SK-N-SH (cell line): Measurements from ENCODE around the gene ABCC4. TPM values are rescaled to one million over a fixed set of nuclear protein-coding genes. Genes with fewer than 3 reads are reported as not detected.
"Not testable (repeated sequence)": the region's sequence is repeated elsewhere in the genome, so short reads cannot be mapped to it uniquely, and the experiment has no call there.

Source experiments
- CTCF ChIA-PET: fragments of 300-600, 350-600 bp; formaldehyde crosslinking; extraction: SDS; loops from one replicate; lab custom pipeline; 2021; lab: Yijun Ruan, JAX
- POLR2A ChIA-PET: fragments of 350-600 bp; sonication (Branson Sonifier 250); formaldehyde crosslinking; extraction: SDS; loops from one replicate; lab custom pipeline; 2020; ENCODE audit warnings: antibody characterized with exemption, inconsistent platforms; lab: Yijun Ruan, JAX
- DNase-seq: peaks from one replicate; pipeline ENCODE4 v3.0.0; 2012
- H2AFZ ChIP-seq: fragments of 200-600 bp; sonication (generic); 2 replicates; pipeline ENCODE4 v1.8.1; 2016; ENCODE audit warnings: antibody characterized with exemption, mild to moderate bottlenecking, low read depth
- H3F3A ChIP-seq: fragments of 200-600 bp; sonication (generic); replicated peaks from 2 replicates; pipeline ENCODE3; 2016; ENCODE audit warnings: antibody characterized with exemption, mild to moderate bottlenecking; ENCODE audit not compliant: insufficient read depth
- H3K27ac ChIP-seq, 2 experiments: fragments of 200-500 bp in 1 of 2; fragments of 200-600 bp in 1 of 2; sonication (Bioruptor generic) in 1 of 2; sonication (generic), shearing (Covaris generic) in 1 of 2; 2 replicates each; pipeline versions ENCODE4 v1.5.1 to v1.6.1; 2014 to 2016; ENCODE audit warnings: low read depth in 2 of 2, inconsistent platforms in 1 of 2, low read length in 1 of 2, mild to moderate bottlenecking in 1 of 2, mixed read lengths in 1 of 2
- H3K27me3 ChIP-seq: fragments of 200-600 bp; sonication (generic), shearing (Covaris generic); 2 replicates; pipeline ENCODE4 v1.6.1; 2016; ENCODE audit warnings: mixed run types; ENCODE audit not compliant: insufficient read depth
- H3K36me3 ChIP-seq, 2 experiments: fragments of 200-500 bp in 1 of 2; fragments of 200-600 bp in 1 of 2; sonication (Bioruptor generic) in 1 of 2; sonication (generic) in 1 of 2; replicated peaks in 1 of 2; 2 replicates each; pipeline versions ENCODE3 to v1.5.1; 2014 to 2016; ENCODE audit warnings: low read length in 1 of 2, mild to moderate bottlenecking in 1 of 2; ENCODE audit not compliant: insufficient read depth in 2 of 2, control insufficient read depth in 1 of 2
- H3K4me1 ChIP-seq, 2 experiments: fragments of 200-500 bp in 1 of 2; fragments of 200-600 bp in 1 of 2; sonication (Bioruptor generic) in 1 of 2; sonication (generic), shearing (Covaris generic) in 1 of 2; 2 replicates each; pipeline versions ENCODE4 v1.5.1 to v1.6.1; 2014 to 2016; ENCODE audit warnings: low read depth in 1 of 2, low read length in 1 of 2, mixed run types in 1 of 2; ENCODE audit not compliant: insufficient read depth in 2 of 2, control insufficient read depth in 1 of 2
- H3K4me2 ChIP-seq: fragments of 200-600 bp; sonication (generic), shearing (Covaris generic); 2 replicates; pipeline ENCODE4 v1.6.1; 2017; ENCODE audit warnings: mixed run types
- H3K4me3 ChIP-seq, 2 experiments: fragments of 200-500 bp in 1 of 2; fragments of 200-600 bp in 1 of 2; sonication (Bioruptor generic) in 1 of 2; sonication (generic), shearing (Covaris generic) in 1 of 2; 2 replicates each; pipeline versions ENCODE4 v1.5.1 to v1.8.1; 2014 to 2016; ENCODE audit warnings: low read depth in 2 of 2, inconsistent platforms in 1 of 2, low read length in 1 of 2, mild to moderate bottlenecking in 1 of 2, mixed read lengths in 1 of 2, moderate library complexity in 1 of 2
- H3K79me2 ChIP-seq: fragments of 200-600 bp; sonication (generic); 2 replicates; pipeline ENCODE4 v1.8.1; 2017; ENCODE audit warnings: mild to moderate bottlenecking; ENCODE audit not compliant: insufficient read depth
- H3K9ac ChIP-seq: fragments of 200-600 bp; sonication (generic); 2 replicates; pipeline ENCODE4 v1.6.1; 2017; ENCODE audit warnings: mixed run types
- H3K9me2 ChIP-seq: fragments of 200-600 bp; sonication (generic); 2 replicates; pipeline ENCODE4 v1.6.1; 2017; ENCODE audit warnings: mixed run types
- H3K9me3 ChIP-seq: fragments of 200-600 bp; sonication (generic); 2 replicates; pipeline ENCODE4 v1.6.1; 2017; ENCODE audit warnings: mixed run types, mild to moderate bottlenecking, moderate library complexity
- H4K20me1 ChIP-seq: fragments of 200-600 bp; sonication (generic); 2 replicates; pipeline ENCODE4 v1.6.1; 2017; ENCODE audit warnings: mild to moderate bottlenecking, mixed run types; ENCODE audit not compliant: insufficient read depth
- CHD2 ChIP-seq: fragments of 150-350 bp; IDR thresholded peaks from 2 replicates; pipeline ENCODE4 v1.6.1; 2018; ENCODE audit warnings: low read length; ENCODE audit not compliant: partially characterized antibody
- CTCF ChIP-seq: fragments of 200-600 bp; sonication (generic); IDR thresholded peaks from 2 replicates; pipeline ENCODE4 v1.6.1; 2017; ENCODE audit warnings: antibody characterized with exemption, mild to moderate bottlenecking, moderate library complexity
- EP300 ChIP-seq, 2 experiments: IDR thresholded peaks; 2 replicates each; pipeline versions ENCODE4 v1.4.0 to v1.6.1; 2012; ENCODE audit warnings: borderline replicate concordance in 1 of 2, low read depth in 1 of 2, low read length in 1 of 2
- EZH2phosphoT487 ChIP-seq: fragments of 200-600 bp; sonication (generic); IDR thresholded peaks from 2 replicates; pipeline ENCODE4 v1.6.1; 2017; ENCODE audit warnings: low read depth, mixed run types, mild to moderate bottlenecking, antibody characterized with exemption, moderate library complexity, borderline replicate concordance
- FOXJ3 ChIP-seq: sonication (generic); formaldehyde crosslinking; IDR thresholded peaks from 2 replicates; pipeline ENCODE4 v1.5.1; 2020; ENCODE audit warnings: mild to moderate bottlenecking, missing genetic modification reagents
- FOXM1 ChIP-seq: IDR thresholded peaks from 2 replicates; pipeline ENCODE4 v1.4.0; 2012; ENCODE audit warnings: low read depth, mild to moderate bottlenecking
- GABPA ChIP-seq: IDR thresholded peaks from 2 replicates; pipeline ENCODE4 v1.4.0; 2012; ENCODE audit warnings: low read depth, mild to moderate bottlenecking
- MAX ChIP-seq: IDR thresholded peaks from 2 replicates; pipeline ENCODE4 v1.4.0; 2012; ENCODE audit warnings: low read depth
- NFIC ChIP-seq: IDR thresholded peaks from 2 replicates; pipeline ENCODE4 v1.4.0; 2012; ENCODE audit warnings: borderline replicate concordance
- RAD21 ChIP-seq: IDR thresholded peaks from 2 replicates; pipeline ENCODE4 v1.6.1; 2012; ENCODE audit warnings: mild to moderate bottlenecking, low read length
- RCOR1 ChIP-seq: fragments of 150-350 bp; IDR thresholded peaks from 2 replicates; pipeline ENCODE4 v1.6.1; 2017; ENCODE audit warnings: antibody characterized with exemption, low read length
- REST ChIP-seq: IDR thresholded peaks from 2 replicates; pipeline ENCODE4 v1.6.1; 2012; ENCODE audit warnings: mild to moderate bottlenecking, low read depth, low read length, moderate library complexity
- RFX5 ChIP-seq: IDR thresholded peaks from 2 replicates; pipeline ENCODE4 v1.6.1; 2012; ENCODE audit warnings: mild to moderate bottlenecking, improper control_type of control experiment, low read length
- RXRA ChIP-seq: IDR thresholded peaks from 2 replicates; pipeline ENCODE4 v1.4.0; 2012; ENCODE audit warnings: low read depth, mild to moderate bottlenecking, borderline replicate concordance
- SMC3 ChIP-seq: IDR thresholded peaks from 2 replicates; pipeline ENCODE4 v1.6.1; 2012; ENCODE audit warnings: low read depth, low read length, improper control_type of control experiment
- TCF12 ChIP-seq: IDR thresholded peaks from 2 replicates; pipeline ENCODE4 v1.4.0; 2012
- USF1 ChIP-seq: IDR thresholded peaks from 2 replicates; pipeline ENCODE4 v1.4.0; 2012; ENCODE audit warnings: low read depth, borderline replicate concordance
- WGBS: methylation state at CpG from one replicate; pipeline ENCODE4 v1.1.6; 2017; ENCODE audit warnings: low lambda C conversion rate; 5-methylcytosine and 5-hydroxymethylcytosine counted together
- polyA plus RNA-seq, 3 experiments: library from polyadenylated mRNA; depleted of rRNA; stranded (reverse); fragments of >200 nt; gene quantifications; 2 replicates each; pipeline ENCODE4 v1.2.3, GENCODE V29; 2012

ABCC4 gene
- polyA plus RNA-seq, 1 of the 3 experiments (the other 2 are of a cell fraction) = 7.8 TPM

- WGBS = 95% methylated on average over 5 of the region's 5 CpGs
- H3K27me3 ChIP-seq, H3K79me2 ChIP-seq, H3K4me1 ChIP-seq, CTCF ChIA-PET, H3K4me3 ChIP-seq, POLR2A ChIA-PET, DNase-seq, H3K9me2 ChIP-seq, H3K9me3 ChIP-seq, H3K9ac ChIP-seq, H3F3A ChIP-seq, H2AFZ ChIP-seq, H3K27ac ChIP-seq, H4K20me1 ChIP-seq, H3K4me2 ChIP-seq: not testable (repeated sequence)
- H3K36me3 ChIP-seq = peaks cover 16 to 22% of the 10 kb centered on the region in 2 experiments
Measured at GRCh38 chr13:95167003-95167402, 134.2 kb downstream of the ABCC4 start.

GRCh38 chr13:95164830-95165229 lies 136.4 kb downstream of the ABCC4 start:
- Histone ChIP-seq H3K4me2 (no peak overlapping the region), H3K79me2 (no peaks in the 10 kb centered on the region), H2AFZ (no peak overlapping the region), H3K9me2 (no peaks in the 10 kb centered on the region), H4K20me1 (no peaks in the 10 kb centered on the region), H3F3A (no peaks in the 10 kb centered on the region), H3K9me3 (no peaks in the 10 kb centered on the region), H3K9ac (no peak overlapping the region), H3K36me3 (peaks cover 21 to 22% of the 10 kb centered on the region in 2 experiments), H3K4me3 (no peak overlapping the region), H3K27me3 (no peaks in the 10 kb centered on the region), H3K4me1 (no peaks in the 10 kb centered on the region), H3K27ac (no peak overlapping the region)
- ChIA-PET CTCF (interaction anchor here (0.6 to 2.1 kb wide), 3 partner anchors 8 to 454 kb away, joined by 3 to 11 read pairs (median 3); no protein-coding TSS in a partner anchor), POLR2A (no interaction called here)
- no peak for DNase-seq
- TF ChIP-seq GABPA (no peak), MAX (no peak), EZH2phosphoT487 (no peak), REST (no peak), CHD2 (no peak), RCOR1 (no peak), RXRA (no peak), NFIC (no peak), FOXM1 (no peak), RAD21 (no peak), CTCF (no peak), EP300 (IDR thresholded peaks at IDR 0.05; ENCODE audit: borderline replicate concordance in 1 of 2, low read depth in 1 of 2, low read length in 1 of 2) (no peak), RFX5 (no peak), SMC3 (no peak), USF1 (no peak), FOXJ3 (CRISPR knock-in tag) (no peak), TCF12 (no peak)
- WGBS = 96% methylated on average over 4 of the region's 4 CpGs
